Gastroesophageal sphincter (tissue), 3 donors: ENCODE data around the gene ATP6V1G2.

Source experiments
- EP300 ChIP-seq: sonication (generic); formaldehyde crosslinking; IDR thresholded peaks from one replicate; pipeline ENCODE4 v1.6.1; 2017; ENCODE audit warnings: antibody characterized with exemption, mild to moderate bottlenecking
- POLR2A ChIP-seq, 2 donors: fragments of 450-650 bp; IDR thresholded peaks; one replicate each; pipeline ENCODE4 v1.6.1; 2017; ENCODE audit warnings: antibody characterized with exemption in 2 of 2, mild to moderate bottlenecking in 2 of 2, moderate library complexity in 1 of 2
- POLR2AphosphoS5 ChIP-seq: sonication (generic); formaldehyde crosslinking; IDR thresholded peaks from one replicate; pipeline ENCODE4 v1.6.1; 2017; ENCODE audit warnings: antibody characterized with exemption
- TF ChIP-seq, protein P1 (sequence below), 4 experiments: fragments of 200-600 bp in 2 of 4; fragments of 450-650 bp in 2 of 4; sonication (generic) in 1 of 4; IDR thresholded peaks; one replicate each; pipeline ENCODE4 v1.5.1; 2017 to 2019; ENCODE audit warnings: antibody characterized with exemption in 4 of 4, mild to moderate bottlenecking in 2 of 4, moderate library complexity in 2 of 4

DNA sequence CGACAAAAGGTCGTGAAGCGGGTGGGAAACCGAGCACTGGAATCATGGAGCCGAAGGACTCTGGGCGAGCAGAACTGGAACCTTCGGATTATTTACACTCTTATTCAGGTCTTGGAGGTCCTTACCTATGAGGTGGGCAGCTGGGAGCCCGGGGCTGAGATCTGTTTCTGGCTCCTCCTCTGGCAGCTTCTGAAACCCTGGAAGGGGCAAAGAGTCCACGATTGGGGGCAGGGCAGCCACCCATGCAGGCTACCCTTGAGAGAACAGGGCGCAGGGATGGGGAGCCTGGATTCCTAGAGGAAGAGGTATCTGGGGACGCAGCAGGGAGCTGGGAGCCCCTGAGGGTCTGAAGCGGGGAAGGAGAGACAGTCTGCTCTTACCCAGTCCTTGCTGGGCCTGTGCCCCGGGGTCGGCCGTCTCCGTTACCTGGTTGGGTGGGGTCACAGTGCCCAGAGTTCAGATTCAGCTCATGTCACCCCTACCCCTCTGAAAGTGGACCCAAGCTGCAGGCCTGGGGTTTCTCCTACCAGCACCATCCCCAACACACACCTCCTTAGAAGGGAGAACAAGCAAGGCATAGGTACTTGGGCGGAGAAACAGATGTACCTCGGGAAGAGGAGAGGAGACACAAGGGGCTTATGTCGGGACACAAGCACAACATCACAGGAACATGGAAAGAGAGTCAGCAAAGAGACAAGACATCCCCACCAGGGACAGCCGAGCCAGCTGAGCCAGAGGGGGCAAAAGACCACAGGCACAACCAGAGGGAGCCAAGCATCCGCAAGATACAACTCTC is 35.2 kb upstream of the ATP6V1G2 start:
- TF ChIP-seq, protein P1, sequence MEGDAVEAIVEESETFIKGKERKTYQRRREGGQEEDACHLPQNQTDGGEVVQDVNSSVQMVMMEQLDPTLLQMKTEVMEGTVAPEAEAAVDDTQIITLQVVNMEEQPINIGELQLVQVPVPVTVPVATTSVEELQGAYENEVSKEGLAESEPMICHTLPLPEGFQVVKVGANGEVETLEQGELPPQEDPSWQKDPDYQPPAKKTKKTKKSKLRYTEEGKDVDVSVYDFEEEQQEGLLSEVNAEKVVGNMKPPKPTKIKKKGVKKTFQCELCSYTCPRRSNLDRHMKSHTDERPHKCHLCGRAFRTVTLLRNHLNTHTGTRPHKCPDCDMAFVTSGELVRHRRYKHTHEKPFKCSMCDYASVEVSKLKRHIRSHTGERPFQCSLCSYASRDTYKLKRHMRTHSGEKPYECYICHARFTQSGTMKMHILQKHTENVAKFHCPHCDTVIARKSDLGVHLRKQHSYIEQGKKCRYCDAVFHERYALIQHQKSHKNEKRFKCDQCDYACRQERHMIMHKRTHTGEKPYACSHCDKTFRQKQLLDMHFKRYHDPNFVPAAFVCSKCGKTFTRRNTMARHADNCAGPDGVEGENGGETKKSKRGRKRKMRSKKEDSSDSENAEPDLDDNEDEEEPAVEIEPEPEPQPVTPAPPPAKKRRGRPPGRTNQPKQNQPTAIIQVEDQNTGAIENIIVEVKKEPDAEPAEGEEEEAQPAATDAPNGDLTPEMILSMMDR (IDR thresholded peaks at IDR 0.05) = no peak
- TF ChIP-seq EP300 = no peak
- no peak for TF ChIP-seq POLR2A (IDR thresholded peaks at IDR 0.05)
- no peak for TF ChIP-seq POLR2AphosphoS5
